Activated CD4-positive, CD25-positive, alpha-beta regulatory T cell treated with anti-CD3 and anti-CD28 coated beads, Interleukin-2, amount 50 U/mL, for 72 hours (primary cell): ENCODE data around the gene PRIMA1.

Experiments
- DNase-seq: peaks from one replicate; pipeline ENCODE4 v3.0.0; 2021

Gene PRIMA1

DNA sequence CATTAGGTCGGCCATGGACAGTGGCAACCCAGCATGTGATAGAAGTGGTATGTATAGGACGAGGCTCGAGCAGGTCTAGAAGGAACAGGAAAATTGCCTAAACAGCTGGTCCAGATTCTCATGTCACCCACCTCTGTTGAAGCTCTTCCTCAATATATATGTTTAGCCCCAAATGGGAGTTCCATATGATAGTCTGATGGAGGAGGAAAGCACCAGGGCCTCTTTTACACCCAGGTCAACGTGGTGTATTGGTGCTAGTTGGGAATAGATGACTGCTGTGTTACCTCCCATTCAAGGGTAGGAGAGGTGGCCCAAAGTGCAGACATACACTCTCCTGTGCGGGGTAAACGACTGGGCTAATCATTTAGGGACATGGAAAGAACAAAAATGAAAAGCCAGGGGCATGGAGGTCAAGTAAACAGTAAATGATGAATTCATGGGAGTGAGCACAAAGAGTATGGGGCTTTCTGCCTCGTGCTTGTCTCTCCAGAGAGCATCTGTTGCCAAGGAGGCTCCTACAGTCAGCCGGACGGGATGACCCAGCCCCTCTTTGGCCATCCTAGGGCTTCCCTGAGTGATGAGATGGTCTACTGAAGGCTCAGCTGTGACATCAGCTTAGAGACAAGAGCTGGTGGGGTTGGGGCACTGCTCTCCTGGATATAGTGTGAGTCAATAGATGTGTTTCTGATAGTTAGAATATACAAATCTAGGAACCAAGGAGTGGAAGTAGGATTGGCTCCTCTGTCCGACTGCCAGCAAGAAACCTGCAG is 5.5 kb upstream of the PRIMA1 start:
- no peak for DNase-seq

DNA sequence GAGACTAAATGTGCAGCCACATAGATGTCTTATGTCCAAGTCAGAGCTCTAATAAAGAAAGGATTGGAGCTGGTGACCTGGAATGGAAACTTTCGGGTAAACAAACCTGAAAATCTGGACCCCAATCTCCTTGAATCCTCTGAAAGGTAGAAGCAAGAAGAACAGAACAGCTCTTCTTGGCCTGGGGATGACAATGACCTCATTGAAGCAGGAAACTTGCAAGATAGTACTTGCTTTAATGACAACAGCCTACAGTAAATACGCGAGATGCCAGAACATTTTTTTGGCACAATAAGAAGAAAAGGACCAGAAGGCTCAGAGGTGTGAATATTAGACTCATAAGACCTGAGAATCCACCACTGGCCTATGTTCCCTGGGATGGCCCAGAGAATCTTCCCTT is 4.1 kb upstream of the PRIMA1 start:
- DNase-seq, result no peak

DNA sequence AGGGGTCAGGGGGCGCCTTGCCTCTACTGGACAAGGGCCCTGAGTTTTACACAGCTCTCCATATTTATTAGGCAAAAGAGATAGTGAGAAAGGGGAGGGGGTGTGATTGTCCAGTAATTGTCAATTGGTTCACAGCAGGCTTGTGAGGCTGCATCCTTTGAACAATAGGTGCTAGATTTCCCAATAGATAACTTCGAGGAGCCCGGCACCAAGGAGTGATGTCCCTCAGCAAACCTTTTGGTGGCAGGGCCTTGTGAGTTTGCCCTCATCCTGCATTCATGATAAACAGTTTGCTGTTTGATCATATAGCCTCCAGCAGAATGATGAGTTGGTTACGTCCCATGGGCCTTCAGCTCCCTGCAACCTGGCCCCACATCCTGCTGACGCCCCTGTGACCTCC is 2.7 kb upstream of the PRIMA1 start:
- DNase-seq, result no peak

DNA sequence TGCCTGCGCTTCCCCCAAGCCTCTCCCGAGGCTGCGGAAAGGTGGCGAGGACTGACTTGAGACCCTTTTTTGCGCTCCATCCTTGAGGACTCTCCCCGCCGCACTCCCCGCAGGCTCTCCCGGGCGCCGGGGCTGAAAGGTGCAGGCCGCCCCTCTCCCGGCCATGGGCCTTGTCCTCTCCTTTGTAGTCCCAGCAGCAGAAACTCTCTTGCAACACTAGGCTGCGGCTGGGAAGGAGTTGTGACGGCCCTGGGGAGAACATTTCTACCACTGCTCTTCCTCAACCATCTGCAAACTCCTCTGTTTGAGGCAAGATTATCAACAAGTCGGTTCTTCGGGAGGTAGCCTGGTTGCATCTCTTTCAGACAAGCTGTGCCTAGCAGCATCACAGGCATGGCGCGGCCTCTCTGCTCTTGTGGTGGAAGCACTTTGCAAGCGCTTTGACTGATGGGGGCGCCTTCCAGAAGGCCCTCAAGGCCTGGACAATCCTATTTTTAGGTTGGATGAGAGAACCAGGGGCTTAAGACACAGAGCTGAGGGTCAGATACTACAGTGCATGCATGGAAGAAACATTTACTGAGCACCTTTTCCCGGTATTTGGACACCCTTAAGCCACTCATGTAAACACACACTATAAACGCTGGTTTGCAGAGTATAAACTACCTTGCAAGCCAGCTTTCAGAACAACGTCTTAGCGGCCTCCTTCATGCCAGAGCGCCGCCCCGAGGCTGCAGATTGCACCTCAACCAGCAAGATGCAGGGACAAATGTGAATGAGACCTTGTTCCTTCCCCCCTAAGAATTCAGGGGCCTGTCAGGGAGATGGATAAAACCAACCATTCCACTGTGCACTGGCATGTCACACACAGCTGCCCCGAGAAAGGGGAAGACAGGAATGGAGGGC is 1.2 kb upstream of the PRIMA1 start:
- DNase-seq, result no peak

DNA sequence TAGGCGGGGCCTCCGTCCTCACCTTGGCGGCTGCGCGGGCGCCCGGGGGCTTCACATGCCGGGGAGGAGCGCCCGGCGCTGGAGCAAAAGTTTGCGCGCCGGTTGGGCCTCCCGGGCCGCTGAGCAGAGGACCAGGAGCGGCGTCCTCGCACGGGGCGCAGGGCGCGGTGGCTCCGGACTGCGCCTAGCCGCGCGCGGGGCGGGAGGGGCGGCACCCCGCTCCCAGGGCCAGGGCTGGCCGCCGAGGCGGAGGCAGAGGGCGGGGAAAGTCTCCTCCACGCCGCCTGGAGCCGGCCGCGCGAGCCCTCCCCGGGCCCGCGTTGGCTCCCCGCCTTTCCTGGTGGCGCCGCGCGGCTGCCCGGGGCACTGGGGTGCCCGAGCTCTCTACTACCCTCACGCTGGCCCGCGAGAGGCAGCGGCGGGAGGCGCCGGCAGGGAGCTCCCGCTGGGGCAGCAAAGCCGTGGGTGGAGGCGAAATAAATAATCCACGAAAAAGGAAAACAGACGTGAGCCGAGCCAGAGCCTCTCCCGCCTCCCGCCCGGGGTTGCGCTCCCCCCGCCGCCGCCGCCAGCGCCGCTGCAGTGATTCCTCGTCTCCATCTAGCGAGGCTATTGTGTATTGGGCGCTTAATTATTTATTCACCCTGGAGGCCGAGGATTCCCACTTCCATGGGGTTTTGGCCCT is 400 bp upstream of the PRIMA1 start:
- no peak for DNase-seq

DNA sequence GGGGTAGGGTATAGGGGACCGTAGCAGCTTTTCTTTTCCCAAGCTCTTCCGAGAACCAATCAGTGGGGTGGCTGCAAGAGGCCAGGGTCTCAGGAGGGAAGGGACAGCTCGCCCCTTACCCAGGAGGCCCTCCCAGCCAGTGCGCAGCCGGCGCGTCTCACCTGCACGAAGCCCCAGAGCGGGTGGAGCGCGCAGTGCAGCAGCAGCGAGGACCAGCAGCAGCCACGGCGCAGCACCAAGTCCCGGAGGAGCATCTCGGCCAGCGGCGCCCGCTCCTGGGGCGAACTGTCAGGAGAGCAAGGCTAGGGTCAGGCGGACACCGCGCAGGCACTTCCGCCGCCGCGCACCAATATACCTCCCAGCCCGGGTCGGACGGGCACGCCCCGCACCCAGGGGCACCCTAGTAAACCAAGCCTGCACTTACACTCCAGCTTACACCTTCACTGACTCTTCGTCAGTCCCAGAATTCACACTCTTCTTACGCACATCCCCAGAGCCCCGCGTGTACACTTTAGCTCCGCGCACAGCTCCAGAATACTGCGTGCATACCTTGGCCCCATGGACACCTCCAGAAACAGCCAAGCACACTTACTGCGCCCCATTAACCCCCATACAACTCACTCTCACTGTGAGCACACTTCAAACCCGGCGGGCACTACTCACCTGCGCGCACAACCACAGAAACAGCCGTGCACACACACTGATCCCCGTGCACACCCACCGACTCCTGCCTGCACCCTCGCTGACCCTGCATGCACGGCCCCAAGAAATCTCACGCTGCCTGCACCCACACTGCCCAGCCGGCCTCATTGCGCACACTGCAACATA is 606 bp downstream of the PRIMA1 start:
- no peak for DNase-seq

DNA sequence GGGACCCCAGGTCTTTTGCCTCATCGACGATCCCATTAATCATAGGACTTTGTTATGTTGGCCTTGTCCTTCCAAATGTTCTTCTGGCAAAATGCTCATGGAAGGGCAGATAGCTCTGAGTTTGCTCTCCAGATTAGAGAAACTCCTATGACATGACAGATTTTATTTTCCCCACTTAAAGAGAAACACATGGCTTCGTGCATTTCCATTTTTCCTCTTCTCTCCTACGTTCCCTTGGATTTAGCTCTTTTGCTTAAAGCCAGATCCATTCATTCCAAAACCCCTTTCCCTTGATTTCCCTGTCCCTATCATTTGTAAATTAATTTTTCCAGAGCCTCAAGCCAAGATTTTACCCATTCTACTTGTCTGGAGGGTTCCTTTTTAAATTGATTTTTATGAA is 2.9 kb downstream of the PRIMA1 start:
- no peak for DNase-seq

DNA sequence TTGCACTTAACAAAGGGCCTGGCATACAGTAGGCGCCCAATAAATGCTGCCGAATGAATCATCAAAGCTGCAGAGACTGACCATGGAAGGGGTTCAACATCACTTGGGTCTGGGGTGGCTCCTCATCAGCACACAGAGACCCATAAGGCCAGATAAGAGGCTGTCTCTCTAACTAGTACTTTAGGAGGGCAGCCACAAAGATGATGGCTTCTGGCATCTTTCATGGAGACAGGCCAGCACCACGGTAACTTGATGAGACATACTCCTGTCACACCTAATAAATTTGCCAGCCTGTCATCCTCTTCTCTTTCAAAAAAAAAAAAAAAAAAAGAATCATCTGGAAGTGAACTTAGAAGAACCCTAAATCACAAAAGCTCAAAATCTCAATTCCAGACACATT is 3.4 kb downstream of the PRIMA1 start:
- DNase-seq, result no peak

DNA sequence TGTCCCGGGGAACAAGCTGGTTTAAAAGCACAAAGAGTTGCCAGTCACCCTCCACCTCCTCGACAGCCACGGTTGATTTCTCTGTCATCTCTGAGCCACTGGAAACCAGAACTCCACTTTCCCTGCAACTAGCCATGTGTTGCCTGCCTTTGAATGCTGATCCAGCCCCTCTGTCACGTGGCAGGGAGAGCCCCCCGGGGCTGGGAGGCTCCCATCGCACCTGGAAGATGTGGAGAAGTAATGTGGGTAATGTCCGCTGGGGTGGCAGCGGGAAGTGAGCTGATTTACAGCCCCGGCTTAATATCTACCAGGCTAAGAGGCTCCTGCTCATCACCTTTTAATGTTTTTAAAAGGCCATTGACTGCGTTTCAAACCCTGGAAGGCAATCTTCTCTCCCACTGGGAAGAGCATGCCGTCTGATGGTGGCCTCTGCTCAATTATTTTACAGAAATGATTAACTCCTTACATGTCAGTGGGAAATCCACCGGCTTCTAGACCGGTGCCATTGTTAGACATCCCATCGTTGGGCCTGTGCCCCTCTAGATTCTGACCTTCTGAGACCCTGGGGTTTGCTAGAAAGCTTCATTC is 7.4 kb downstream of the PRIMA1 start:
- no peak for DNase-seq

DNA sequence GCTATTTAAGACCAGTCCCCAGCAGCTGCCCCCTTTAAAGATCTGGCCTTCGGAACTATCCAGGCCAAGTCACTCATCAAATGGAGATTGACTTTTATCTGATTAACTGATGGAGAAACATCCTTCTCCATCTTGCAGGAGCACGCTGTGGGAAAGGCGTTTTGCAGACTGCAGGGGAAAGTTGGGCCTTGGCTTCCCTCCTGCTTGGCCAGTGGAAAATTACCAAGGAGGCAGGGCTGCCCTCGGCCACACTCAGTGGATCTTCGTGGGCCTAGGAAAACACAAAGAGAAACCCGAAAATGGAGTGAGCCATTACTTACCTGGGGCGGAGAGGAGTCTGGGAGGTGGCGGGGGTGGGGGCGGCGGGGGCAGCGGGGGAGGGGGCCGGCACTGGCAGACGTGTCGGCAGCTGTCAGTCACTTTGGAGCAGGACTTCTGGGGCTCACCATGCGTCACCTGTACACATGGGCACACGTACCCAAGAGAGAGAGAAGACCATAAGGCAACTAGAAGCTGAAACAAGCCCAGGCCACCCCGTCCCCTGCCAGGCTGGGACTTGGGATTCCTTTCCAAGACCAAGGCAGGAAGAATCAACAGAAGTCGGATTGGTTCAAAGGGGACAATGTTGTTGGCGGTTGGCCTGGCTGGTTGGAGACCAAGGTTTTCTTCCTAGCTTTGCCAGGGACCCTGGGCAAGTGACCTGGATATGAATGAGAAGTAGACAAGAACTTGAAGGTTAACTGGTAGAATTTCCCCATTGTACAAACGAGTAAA is 9.2 kb downstream of the PRIMA1 start:
- no peak for DNase-seq

DNA sequence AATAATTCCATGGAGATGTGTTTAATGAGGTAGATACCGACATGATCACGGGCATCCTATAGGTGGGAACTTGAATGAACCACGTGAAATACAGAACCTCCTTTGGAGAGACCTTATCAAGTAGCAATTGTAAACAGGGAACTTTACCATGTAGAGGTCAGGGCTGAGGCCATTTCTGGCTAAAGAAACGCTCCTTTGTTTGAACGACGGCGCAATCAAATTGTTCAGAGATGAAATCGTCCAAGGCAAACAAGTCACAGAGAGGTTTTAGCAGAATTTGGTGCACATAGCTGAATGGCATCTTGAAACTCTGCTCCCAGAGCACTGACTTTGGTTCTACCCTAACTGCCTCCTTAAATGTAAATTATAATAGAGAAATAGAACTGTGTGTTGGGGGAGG is 9.8 kb downstream of the PRIMA1 start:
- no peak for DNase-seq

DNA sequence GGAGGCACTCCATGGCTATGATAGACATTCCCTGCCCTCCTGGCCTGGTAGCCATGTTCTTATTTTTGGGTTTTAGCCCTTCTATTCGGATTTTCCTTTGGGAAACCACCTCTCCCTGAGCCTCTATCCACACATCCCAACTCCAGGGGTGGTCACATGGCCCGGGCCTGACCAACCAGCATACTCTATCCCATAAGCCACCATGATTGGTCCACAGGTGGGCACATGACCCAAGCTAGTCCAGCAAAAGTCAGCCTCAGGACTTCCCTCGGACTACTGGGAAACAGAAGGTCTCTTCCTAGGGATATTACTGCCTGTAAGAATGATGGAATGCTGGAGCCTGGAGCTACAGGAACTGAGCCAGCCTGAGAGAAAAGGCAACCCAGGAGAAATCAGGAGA is 12.5 kb downstream of the PRIMA1 start:
- DNase-seq, result no peak

DNA sequence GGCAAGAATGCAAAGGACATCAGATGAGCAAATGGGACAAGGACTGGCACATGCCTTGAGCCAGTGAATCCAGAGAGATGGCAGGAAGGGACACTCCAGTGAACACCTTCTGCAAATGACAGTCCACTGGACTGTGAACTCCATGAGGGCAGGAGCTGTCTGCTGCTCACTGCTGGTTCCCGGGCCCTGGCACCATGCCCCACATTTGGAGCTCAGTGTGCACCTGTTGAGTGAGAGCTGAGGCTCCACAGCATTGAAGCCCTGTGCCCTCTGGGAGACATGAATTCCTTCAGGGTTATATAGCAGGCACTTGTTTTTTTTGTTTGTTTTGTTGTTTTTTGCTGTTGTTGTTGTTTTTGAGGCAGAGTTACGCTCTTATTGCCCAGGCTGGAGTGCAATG is 13.1 kb downstream of the PRIMA1 start:
- DNase-seq, result no peak

DNA sequence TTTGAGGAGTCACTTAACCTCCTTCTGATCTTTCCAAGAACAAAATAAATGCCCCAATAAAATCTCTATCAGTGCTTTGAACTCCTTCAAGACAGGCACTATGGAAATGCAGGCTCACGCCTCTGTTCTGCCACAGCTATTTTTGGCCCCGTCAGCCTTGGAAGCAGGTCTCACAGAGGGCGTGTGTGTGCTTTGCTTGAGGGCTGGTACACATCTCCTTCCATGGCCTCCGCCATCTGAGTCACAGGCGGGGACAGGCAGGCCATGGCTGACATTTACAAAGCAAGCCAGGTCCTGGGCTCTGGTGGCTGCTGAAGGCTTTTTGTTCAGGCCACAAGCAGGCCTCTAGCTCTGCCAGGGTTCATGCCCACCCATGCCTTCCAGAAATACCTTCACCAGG is 16.0 kb downstream of the PRIMA1 start:
- no peak for DNase-seq

DNA sequence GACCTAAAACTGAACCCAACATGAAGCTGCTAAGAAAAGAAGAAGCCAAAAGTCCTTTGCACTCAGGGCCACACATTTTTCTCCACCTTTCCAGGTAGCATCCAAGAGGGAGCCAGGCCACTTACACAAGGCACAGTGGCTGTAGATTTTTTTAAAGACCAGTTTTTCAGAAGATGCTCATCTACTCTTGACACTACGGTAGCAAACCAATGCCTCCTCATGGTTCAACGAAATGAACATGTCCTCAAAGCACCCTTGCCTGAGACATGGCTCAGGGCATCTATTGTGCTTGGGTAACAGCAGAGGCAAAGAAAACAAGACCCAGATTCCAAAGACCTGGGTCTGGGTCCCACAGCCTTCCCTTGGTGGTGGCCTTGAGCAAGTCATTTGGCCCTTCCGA is 22.3 kb downstream of the PRIMA1 start:
- DNase-seq, result no peak

DNA sequence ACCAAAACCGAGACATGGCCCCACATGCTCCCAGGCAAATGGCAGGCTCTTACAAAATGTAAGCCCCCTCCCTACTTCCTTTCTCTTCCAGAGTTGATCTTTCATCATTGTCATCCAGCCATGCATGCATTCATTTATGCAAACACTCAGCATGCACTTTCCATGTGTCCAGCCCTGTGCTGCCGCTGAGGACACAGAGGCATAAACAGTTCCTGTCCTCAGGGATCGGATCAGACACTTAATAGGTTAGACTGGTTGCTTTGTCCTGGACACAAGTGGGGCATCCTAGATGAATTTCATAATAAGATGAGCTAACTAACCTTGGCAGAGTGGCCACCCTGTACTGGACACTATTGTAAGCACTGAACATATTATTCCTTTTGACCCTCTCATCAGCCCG is 23.1 kb downstream of the PRIMA1 start:
- DNase-seq, result no peak

DNA sequence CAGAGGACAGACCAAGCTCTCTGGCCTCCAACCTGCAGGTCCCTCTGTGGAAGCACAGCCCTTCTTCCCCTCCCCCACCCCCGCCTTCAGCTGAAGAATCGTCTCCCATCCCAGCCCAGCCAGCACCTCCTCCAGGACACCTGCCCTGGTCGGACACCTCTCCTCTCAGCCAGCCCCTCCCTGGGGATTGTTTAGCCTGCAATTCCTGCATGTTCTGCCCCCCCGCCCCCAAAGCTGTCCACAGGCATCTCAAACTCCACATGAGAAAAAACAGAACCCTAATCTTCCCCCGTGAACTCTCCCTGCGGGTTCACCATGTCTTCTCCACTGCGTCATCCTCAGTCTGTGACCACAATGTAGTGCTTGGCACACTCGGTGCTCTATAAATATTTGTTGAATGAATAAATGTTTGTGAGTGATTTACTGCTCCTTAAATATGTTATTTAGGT is 24.1 kb downstream of the PRIMA1 start:
- DNase-seq, result no peak

DNA sequence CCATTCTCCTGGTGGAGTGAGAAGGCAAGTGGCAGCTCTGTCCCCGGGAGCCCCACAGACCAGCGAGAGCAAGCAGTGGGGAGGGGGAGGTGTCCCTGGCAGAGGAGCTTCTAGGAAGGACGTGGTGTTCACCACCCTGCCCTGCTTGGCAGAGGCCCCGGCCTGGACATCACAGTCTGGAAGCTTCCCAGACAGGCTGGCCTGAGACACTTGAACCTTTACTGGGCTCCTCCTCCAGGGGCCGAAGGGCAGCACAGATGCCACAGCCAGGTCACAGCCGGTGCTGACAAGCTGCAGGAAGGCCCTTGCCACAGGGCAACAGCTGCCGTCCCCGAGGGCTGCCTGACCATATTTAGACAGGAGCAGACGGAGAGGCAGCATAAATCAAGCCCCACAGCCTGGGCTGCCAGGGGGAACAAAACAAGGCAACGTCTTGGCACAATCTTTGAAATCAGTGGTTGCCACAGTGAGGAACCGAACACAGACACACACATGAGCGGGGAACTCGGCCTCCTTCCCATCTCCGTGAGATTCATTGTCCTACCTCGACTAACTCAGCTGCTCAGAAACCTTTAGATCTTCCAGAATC is 28.5 kb downstream of the PRIMA1 start:
- DNase-seq, result no peak

DNA sequence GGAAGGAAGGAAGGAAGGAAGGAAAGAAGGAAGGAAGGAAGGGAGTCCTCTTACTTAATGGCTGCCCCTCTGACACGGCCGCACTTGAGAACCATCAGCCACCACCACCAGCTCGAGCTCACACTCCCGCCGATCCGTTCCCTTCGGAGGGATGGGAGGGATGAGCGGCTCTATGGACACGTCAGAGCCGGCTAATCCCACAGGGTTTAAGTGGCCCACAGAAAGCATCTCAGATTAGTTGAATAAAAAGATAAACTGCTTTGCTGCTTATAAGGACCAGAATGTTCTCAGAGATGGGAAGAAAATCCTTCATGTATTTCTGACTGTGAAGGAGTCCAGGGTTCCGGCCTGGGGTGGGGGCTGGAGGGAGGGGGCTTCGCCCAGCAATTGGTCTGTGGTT is 31.1 kb downstream of the PRIMA1 start:
- no peak for DNase-seq

DNA sequence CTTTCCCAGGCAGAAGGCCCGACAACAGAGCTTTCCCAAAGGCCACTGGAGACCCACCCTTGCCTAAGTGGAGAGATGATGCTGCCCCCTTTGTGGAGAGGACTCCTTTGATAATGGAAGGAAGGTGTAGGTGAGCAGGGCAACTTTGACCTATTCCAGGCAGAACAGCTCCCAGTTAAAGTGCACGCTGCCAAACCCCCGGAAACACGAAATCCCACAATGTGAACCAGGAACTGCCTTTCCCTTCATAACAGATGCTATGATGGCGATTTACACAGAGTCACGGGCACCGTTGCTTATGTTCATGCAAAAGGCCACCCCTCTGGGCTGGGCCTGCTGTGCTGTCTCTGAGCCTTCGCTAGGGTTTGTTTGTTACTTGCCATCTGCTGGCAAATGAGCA is 34.6 kb downstream of the PRIMA1 start:
- DNase-seq, result no peak

DNA sequence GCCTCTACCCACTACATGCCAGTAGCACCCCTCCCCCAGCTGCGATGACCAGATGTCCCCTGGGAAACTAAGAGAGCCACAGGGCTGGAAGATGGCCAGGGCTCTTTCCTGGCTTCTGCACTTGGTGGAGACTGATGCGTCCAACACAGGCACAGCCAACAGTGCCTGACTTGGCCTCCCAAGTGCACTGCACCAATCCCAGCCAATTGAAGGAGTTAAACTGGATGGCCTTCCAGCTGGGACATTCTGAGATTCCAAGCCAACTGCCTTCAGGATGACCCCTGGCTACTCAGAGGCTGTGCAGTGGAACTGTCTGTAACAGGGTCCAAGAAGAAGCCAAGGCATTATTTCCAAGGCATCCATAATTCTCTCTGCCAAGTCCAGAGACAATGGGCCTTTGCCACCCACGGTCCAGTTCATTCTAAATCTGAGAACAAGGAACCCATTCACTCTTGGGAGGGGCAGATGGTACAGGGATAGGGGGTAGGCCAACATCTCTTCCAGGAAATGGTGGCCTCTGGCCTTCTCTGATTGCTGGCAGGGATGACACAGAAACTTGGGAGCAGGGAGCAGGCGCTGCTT is 35.2 kb downstream of the PRIMA1 start:
- DNase-seq, result no peak
